Gastrocnemius medialis (tissue), 4 donors: Measurements from ENCODE around the gene CIBAR2.

Experiments
- CTCF ChIP-seq, 5 experiments: fragments of 450-650 bp in 3 of 5; fragments of 200-600 bp in 2 of 5; sonication (generic) in 2 of 5; IDR thresholded peaks in 4 of 5; conservative IDR thresholded peaks in 1 of 5; 1 replicate in 4 of 5; 2 replicates in 1 of 5; pipeline ENCODE4 v1.5.1; 2016 to 2019; ENCODE audit warnings: antibody characterized with exemption in 5 of 5, mild to moderate bottlenecking in 3 of 5, moderate library complexity in 3 of 5
- POLR2A ChIP-seq, 2 donors: fragments of 450-650 bp; IDR thresholded peaks; one replicate each; pipeline ENCODE4 v1.6.1; 2017; ENCODE audit warnings: antibody characterized with exemption in 2 of 2, mild to moderate bottlenecking in 2 of 2, moderate library complexity in 2 of 2

- TF ChIP-seq CTCF (IDR thresholded peaks at IDR 0.05 in 4 of 5, conservative IDR thresholded peaks at IDR 0.05 in 1 of 5) (no peak), POLR2A (IDR thresholded peaks at IDR 0.05) (no peak)
Measured at GRCh38 chr16:85074225-85074914, 37.9 kb downstream of the CIBAR2 start.
